Mucosa of descending colon (tissue), 3 donors: ENCODE results near the gene GALNT18. TPM values are rescaled to one million over a fixed set of nuclear protein-coding genes. Genes with fewer than 3 reads are reported as not detected.
"Not testable (repeated sequence)": the region's sequence is repeated elsewhere in the genome, so short reads cannot be mapped to it uniquely, and the experiment has no call there.

Experiments
- ATAC-seq: fragments of 200-7000 bp; cut with Tn5 transposase; one replicate; pipeline ENCODE4 v1.9.1; 2020; ENCODE audit warnings: mild to moderate bottlenecking, moderate library complexity
- DNase-seq, 3 donors: peaks; one replicate each; pipeline ENCODE4 v3.0.0-alpha.2; 2020
- H3K36me3 ChIP-seq: fragments of 200-600 bp; one replicate; pipeline ENCODE4 v1.8.0; 2021; ENCODE audit warnings: low read depth, mild to moderate bottlenecking
- H3K4me1 ChIP-seq: fragments of 200-600 bp; one replicate; pipeline ENCODE4 v1.8.0; 2021; ENCODE audit warnings: low read depth, mild to moderate bottlenecking
- H3K4me3 ChIP-seq: fragments of 200-600 bp; one replicate; pipeline ENCODE4 v1.8.0; 2021; ENCODE audit warnings: mild to moderate bottlenecking
- H3K9me3 ChIP-seq: fragments of 200-600 bp; one replicate; pipeline ENCODE4 v1.8.0; 2021; ENCODE audit warnings: mild to moderate bottlenecking
- CTCF ChIP-seq: fragments of 200-600 bp; IDR thresholded peaks from one replicate; pipeline ENCODE4 v1.8.0; 2022; ENCODE audit warnings: antibody characterized with exemption, mild to moderate bottlenecking
- intact Hi-C, 2 donors: fragments of 100-400 bp; cut with DNase I in 1 of 2; cut with micrococcal nuclease in 1 of 2; formaldehyde crosslinking; loops; one replicate each; pipeline versions ENCODE4 v1.11.0 to v1.11.1; 2022; cut with DNase I, micrococcal nuclease
- total RNA-seq, 3 donors: library from RNA; stranded (reverse); fragmentation: NEBNext Ultra II Directional in 2 of 3; extraction: Animal tissue kit (Norgen Biotek cat#: 25700) in 2 of 3; gene quantifications; one replicate each; pipeline versions ENCODE4 v1.2.1 to v1.2.4, GENCODE V29; 2021 to 2023
- donor health status: DM: no; HTN: no; CAD: no; lungs with moderate emphysema.
- donor health status: DM: no; HTN: no; CAD: no.
- donor health status: DM: no; HTN: yes; CAD: no.

The GALNT18 gene
- total RNA-seq, 3 donors from 2014 or later: 2.0 to 27.8 (median 5.4) TPM

- no peak overlapping the region for H3K4me3 ChIP-seq
Observed at GRCh38 chr11:11450744-11451362, 171.0 kb downstream of the GALNT18 start.

GRCh38 chr11:11449327-11449726 lies 172.5 kb downstream of the GALNT18 start:
- no peak for ATAC-seq
- Histone ChIP-seq H3K4me3 (no peak overlapping the region), H3K36me3 (no peaks in the 10 kb centered on the region), H3K9me3 (no peaks in the 10 kb centered on the region), H3K4me1 (no peaks in the 10 kb centered on the region)
- DNase-seq: no peak
- TF ChIP-seq CTCF: no peak
- intact Hi-C loops: no loop called here

More at GRCh38 chr11:11450744-11451362, 171.0 kb downstream of the GALNT18 start:
- intact Hi-C loops: no loop called here
- no peaks in the 10 kb centered on the region for H3K9me3 ChIP-seq
- no peak for TF ChIP-seq CTCF
- ATAC-seq (no peak), DNase-seq (no peak)
- no peaks in the 10 kb centered on the region for H3K4me1 ChIP-seq
- H3K36me3 ChIP-seq: no peaks in the 10 kb centered on the region

GRCh38 chr11:11448626-11449025 lies 173.2 kb downstream of the GALNT18 start:
- intact Hi-C loops: no loop called here
- H3K9me3 ChIP-seq: no peaks in the 10 kb centered on the region
- DNase-seq (no peak), ATAC-seq (no peak)
- no peak for TF ChIP-seq CTCF
- no peak overlapping the region for H3K4me3 ChIP-seq
- H3K4me1 ChIP-seq: no peaks in the 10 kb centered on the region
- no peaks in the 10 kb centered on the region for H3K36me3 ChIP-seq

- H3K4me3 ChIP-seq, H3K4me1 ChIP-seq, H3K36me3 ChIP-seq, intact Hi-C loops, ATAC-seq, DNase-seq, H3K9me3 ChIP-seq: not testable (repeated sequence)
Observed at GRCh38 chr11:11447601-11448000, 174.2 kb downstream of the GALNT18 start.

GRCh38 chr11:11446967-11447366 lies 174.8 kb downstream of the GALNT18 start:
- TF ChIP-seq CTCF: no peak
- no peaks in the 10 kb centered on the region for H3K4me1 ChIP-seq
- ATAC-seq (no peak), DNase-seq (no peak)
- intact Hi-C loops: no loop called here
- H3K36me3 ChIP-seq: no peaks in the 10 kb centered on the region
- no peaks in the 10 kb centered on the region for H3K9me3 ChIP-seq
- H3K4me3 ChIP-seq: no peak overlapping the region

GRCh38 chr11:11446564-11446963 lies 175.2 kb downstream of the GALNT18 start:
- Histone ChIP-seq H3K36me3 (no peaks in the 10 kb centered on the region), H3K4me1 (no peaks in the 10 kb centered on the region), H3K4me3 (no peak overlapping the region), H3K9me3 (no peaks in the 10 kb centered on the region)
- DNase-seq (no peak), ATAC-seq (no peak)
- intact Hi-C loops: no loop called here
- no peak for TF ChIP-seq CTCF
